K562 (cell line): ENCODE measurements around the gene EXT2. TPM values are rescaled to one million over a fixed set of nuclear protein-coding genes. Genes with fewer than 3 reads are reported as not detected.

ENCODE experiments used
- ATF1 ChIP-seq, 2 experiments: fragments of 450-650 bp in 1 of 2; IDR thresholded peaks; 2 replicates each; pipeline ENCODE4 v1.6.1; 2016; ENCODE audit warnings: missing compliant biosample characterization in 1 of 2, missing genetic modification characterization in 1 of 2
- CCAR2 ChIP-seq: fragments of 200-400 bp; formaldehyde crosslinking; IDR thresholded peaks from 2 replicates; pipeline ENCODE4 v1.6.1; 2017; ENCODE audit warnings: mild to moderate bottlenecking, low read depth, low read length
- DIDO1 ChIP-seq: fragments of 450-650 bp; IDR thresholded peaks from 2 replicates; pipeline ENCODE4 v1.6.1; 2016; ENCODE audit warnings: low read depth, missing biosample characterization, missing genetic modification characterization
- ELF1 ChIP-seq: fragments of 200-800 bp; sonication (Bioruptor generic); IDR thresholded peaks from 2 replicates; pipeline ENCODE4 v1.6.1; 2016; ENCODE audit warnings: missing genetic modification characterization, missing compliant biosample characterization
- KAT7 ChIP-seq: sonication (generic); formaldehyde crosslinking; IDR thresholded peaks from 2 replicates; pipeline ENCODE4 v1.8.0; 2022; ENCODE audit warnings: missing genetic modification reagents, mild to moderate bottlenecking, borderline replicate concordance
- MAFF ChIP-seq: IDR thresholded peaks from 2 replicates; pipeline ENCODE4 v1.6.1; 2012; ENCODE audit warnings: low read length, improper control_type of control experiment
- NELFE ChIP-seq: IDR thresholded peaks from 2 replicates; pipeline ENCODE4 v1.6.1; 2011; ENCODE audit warnings: mild to moderate bottlenecking; ENCODE audit not compliant: insufficient read depth, insufficient read length
- NR2F6 ChIP-seq: fragments of 450-650 bp; formaldehyde crosslinking; IDR thresholded peaks from 2 replicates; pipeline ENCODE4 v1.4.0; 2020; ENCODE audit warnings: mild to moderate bottlenecking
- PHF20 ChIP-seq: fragments of 450-650 bp; IDR thresholded peaks from 2 replicates; pipeline ENCODE4 v1.6.1; 2018; ENCODE audit not compliant: partially characterized antibody
- PHTF2 ChIP-seq: fragments of 250-450 bp; sonication (Bioruptor Pico); IDR thresholded peaks from 2 replicates; pipeline ENCODE4 v1.5.0; 2021; ENCODE audit warnings: mild to moderate bottlenecking
- POU5F1 ChIP-seq: fragments of 150-350 bp; IDR thresholded peaks from 2 replicates; pipeline ENCODE4 v1.6.1; 2014; ENCODE audit warnings: borderline replicate concordance, low read length, low read depth, mild to moderate bottlenecking; ENCODE audit not compliant: partially characterized antibody
- SRF ChIP-seq, 2 experiments: fragments of 250-450, 450-650 bp in 1 of 2; sonication (Bioruptor Pico) in 1 of 2; sonication (generic) in 1 of 2; formaldehyde crosslinking; IDR thresholded peaks; 2 replicates each; pipeline versions ENCODE4 v1.5.0 to v1.5.1; 2020 to 2022; ENCODE audit warnings: mild to moderate bottlenecking in 1 of 2, missing genetic modification reagents in 1 of 2
- SRSF3 ChIP-seq: fragments of 200-400 bp; formaldehyde crosslinking; IDR thresholded peaks from 2 replicates; pipeline ENCODE4 v1.6.1; 2016; ENCODE audit warnings: mild to moderate bottlenecking, low read length, moderate library complexity; ENCODE audit not compliant: insufficient read depth
- TAF9B ChIP-seq: fragments of 450-650 bp; IDR thresholded peaks from 2 replicates; pipeline ENCODE4 v1.6.1; 2018; ENCODE audit warnings: mild to moderate bottlenecking; ENCODE audit not compliant: partially characterized antibody
- TCFL5 ChIP-seq: fragments of 250-450 bp; sonication (Bioruptor Pico); conservative IDR thresholded peaks from 2 replicates; pipeline ENCODE4 v1.6.1; 2021; ENCODE audit warnings: mild to moderate bottlenecking, moderate library complexity, matching md5 sums
- TRIM28 ChIP-seq: fragments of 450-650 bp; IDR thresholded peaks from 2 replicates; pipeline ENCODE4 v1.6.1; 2017
- XRCC3 ChIP-seq: fragments of 450-650 bp; IDR thresholded peaks from 2 replicates; pipeline ENCODE4 v1.6.1; 2017; ENCODE audit warnings: mild to moderate bottlenecking, moderate library complexity
- ZNF197 ChIP-seq: fragments of 200-800 bp; sonication (Bioruptor generic); IDR thresholded peaks from 2 replicates; pipeline ENCODE4 v1.6.1; 2016; ENCODE audit warnings: low read depth, missing genetic modification characterization, missing compliant biosample characterization
- ZNF316 ChIP-seq: fragments of 450-650 bp; IDR thresholded peaks from 2 replicates; pipeline ENCODE4 v1.6.1; 2016
- ZNF644 ChIP-seq: fragments of 200-800 bp; sonication (Bioruptor generic); IDR thresholded peaks from 2 replicates; pipeline ENCODE4 v1.6.1; 2016; ENCODE audit warnings: low read depth, missing genetic modification characterization, missing compliant biosample characterization
- ZNF695 ChIP-seq: fragments of 450-650 bp; formaldehyde crosslinking; IDR thresholded peaks from 2 replicates; pipeline ENCODE4 v1.4.0; 2020; ENCODE audit warnings: mild to moderate bottlenecking, moderate library complexity
- ZNF77 ChIP-seq: fragments of 250-450 bp; sonication (Bioruptor Pico); IDR thresholded peaks from 2 replicates; pipeline ENCODE4 v1.5.0; 2020
- ZSCAN32 ChIP-seq: fragments of 450-650 bp; formaldehyde crosslinking; IDR thresholded peaks from 2 replicates; pipeline ENCODE4 v1.4.0; 2020; ENCODE audit warnings: mild to moderate bottlenecking, moderate library complexity
- polyA plus RNA-seq, 8 experiments: library from polyadenylated mRNA; depleted of rRNA in 4 of 8; stranded (reverse) in 5 of 8; unstranded in 3 of 8; fragments of >200 nt; fragmentation: Nextera tagmentation in 2 of 8; fragmentation: Illumina TruSeq in 1 of 8; extraction: Ambion mirVana in 2 of 8; extraction: Trizol in 1 of 8; gene quantifications; 2 replicates each; pipeline versions ENCODE4 v1.2.1 to v1.2.3, GENCODE V29; 2011 to 2014; ENCODE audit warnings: inconsistent platforms in 1 of 8, missing spikeins in 1 of 8
- total RNA-seq, 7 experiments: library from RNA; depleted of rRNA in 6 of 7; stranded (reverse); fragments of >200 nt in 6 of 7; fragmentation: Illumina TruSeq in 2 of 7; extraction: Trizol in 2 of 7; gene quantifications; 2 replicates each; pipeline versions ENCODE4 v1.2.1 to v1.2.3, GENCODE V29; 2011 to 2021; ENCODE audit warnings: low replicate concordance in 1 of 7
- TF ChIP-seq, protein P1 (sequence below): fragments of 450-650 bp; formaldehyde crosslinking; IDR thresholded peaks from 2 replicates; pipeline ENCODE4 v1.4.0; 2020; ENCODE audit warnings: mild to moderate bottlenecking, moderate library complexity
- TF ChIP-seq, protein P2 (sequence below), 3 experiments: IDR thresholded peaks in 2 of 3; conservative IDR thresholded peaks in 1 of 3; 2 replicates each; pipeline ENCODE4 v1.5.1; 2011 to 2012; ENCODE audit warnings: low read length in 3 of 3, mild to moderate bottlenecking in 3 of 3, control low read depth in 2 of 3, improper control_type of control experiment in 1 of 3, inconsistent platforms in 1 of 3, low read depth in 1 of 3, mixed read lengths in 1 of 3, moderate library complexity in 1 of 3; ENCODE audit not compliant: insufficient read depth in 2 of 3
- TF ChIP-seq, protein P3 (sequence below): fragments of 250-450 bp; sonication (Bioruptor Pico); IDR thresholded peaks from 2 replicates; pipeline ENCODE4 v1.4.0; 2020; ENCODE audit warnings: mild to moderate bottlenecking

EXT2 gene
- total and polyA plus RNA-seq, 9 of the 15 experiments (the other 6 are each of a cell fraction or from before 2014, with no cell fraction given) = 7.5 to 52.1 (median 38.1) TPM

DNA sequence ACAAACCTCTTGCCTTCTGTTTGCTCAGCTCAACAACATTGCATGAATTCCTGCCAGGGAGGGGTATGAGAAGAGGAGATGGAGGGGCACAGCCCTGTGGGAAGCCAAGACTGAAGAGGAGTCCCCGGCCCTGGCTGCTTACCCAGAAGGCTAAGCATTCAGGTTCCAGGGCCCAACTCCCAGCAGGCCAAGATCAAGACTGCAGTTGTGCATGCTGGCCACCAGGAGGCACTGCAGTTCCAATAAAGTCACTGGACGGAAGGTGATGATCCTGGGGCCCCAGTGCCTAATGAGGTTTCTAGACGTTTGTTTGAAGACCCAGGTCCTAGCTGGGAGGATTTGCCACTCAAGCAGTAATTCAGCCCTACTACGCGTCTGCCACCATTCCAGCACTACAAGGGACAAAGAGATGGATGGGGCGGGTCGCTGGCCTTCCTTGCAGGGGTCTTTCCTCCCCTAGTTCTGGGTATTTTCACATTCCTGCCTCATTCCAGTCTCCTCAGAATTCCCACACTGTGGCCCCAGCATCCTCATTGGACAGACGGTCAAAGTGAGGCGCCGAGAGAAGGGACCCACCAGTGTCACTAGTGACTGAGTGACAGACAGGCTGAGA lies 190.9 kb downstream of the EXT2 start (continued):
- TF ChIP-seq, protein P1, sequence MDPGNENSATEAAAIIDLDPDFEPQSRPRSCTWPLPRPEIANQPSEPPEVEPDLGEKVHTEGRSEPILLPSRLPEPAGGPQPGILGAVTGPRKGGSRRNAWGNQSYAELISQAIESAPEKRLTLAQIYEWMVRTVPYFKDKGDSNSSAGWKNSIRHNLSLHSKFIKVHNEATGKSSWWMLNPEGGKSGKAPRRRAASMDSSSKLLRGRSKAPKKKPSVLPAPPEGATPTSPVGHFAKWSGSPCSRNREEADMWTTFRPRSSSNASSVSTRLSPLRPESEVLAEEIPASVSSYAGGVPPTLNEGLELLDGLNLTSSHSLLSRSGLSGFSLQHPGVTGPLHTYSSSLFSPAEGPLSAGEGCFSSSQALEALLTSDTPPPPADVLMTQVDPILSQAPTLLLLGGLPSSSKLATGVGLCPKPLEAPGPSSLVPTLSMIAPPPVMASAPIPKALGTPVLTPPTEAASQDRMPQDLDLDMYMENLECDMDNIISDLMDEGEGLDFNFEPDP = no peak
- TF ChIP-seq TAF9B (no peak), NR2F6 (CRISPR knock-in tag) (no peak), SRSF3 (no peak), ZNF77 (CRISPR knock-in tag) (no peak), TRIM28 (no peak), KAT7 (CRISPR knock-in tag) (no peak), ELF1 (tag) (no peak), ZNF644 (tag) (no peak), ZNF197 (no peak), PHF20 (no peak), ATF1 (CRISPR knock-in tag; IDR thresholded peaks at IDR 0.05) (no peak), ATF1 (tag; IDR thresholded peaks at IDR 0.05) (peak; percentile 22; the same call in 1 of the 2 replicates), CCAR2 (no peak), DIDO1 (tag) (no peak), ZNF316 (no peak), TCFL5 (no peak), XRCC3 (no peak), PHTF2 (CRISPR knock-in tag) (no peak), ZSCAN32 (CRISPR knock-in tag) (no peak), NELFE (no peak), ZNF695 (CRISPR knock-in tag) (no peak), SRF (CRISPR knock-in tag; IDR thresholded peaks at IDR 0.05) (no peak), POU5F1 (no peak), MAFF (no peak)
- TF ChIP-seq, protein P2, sequence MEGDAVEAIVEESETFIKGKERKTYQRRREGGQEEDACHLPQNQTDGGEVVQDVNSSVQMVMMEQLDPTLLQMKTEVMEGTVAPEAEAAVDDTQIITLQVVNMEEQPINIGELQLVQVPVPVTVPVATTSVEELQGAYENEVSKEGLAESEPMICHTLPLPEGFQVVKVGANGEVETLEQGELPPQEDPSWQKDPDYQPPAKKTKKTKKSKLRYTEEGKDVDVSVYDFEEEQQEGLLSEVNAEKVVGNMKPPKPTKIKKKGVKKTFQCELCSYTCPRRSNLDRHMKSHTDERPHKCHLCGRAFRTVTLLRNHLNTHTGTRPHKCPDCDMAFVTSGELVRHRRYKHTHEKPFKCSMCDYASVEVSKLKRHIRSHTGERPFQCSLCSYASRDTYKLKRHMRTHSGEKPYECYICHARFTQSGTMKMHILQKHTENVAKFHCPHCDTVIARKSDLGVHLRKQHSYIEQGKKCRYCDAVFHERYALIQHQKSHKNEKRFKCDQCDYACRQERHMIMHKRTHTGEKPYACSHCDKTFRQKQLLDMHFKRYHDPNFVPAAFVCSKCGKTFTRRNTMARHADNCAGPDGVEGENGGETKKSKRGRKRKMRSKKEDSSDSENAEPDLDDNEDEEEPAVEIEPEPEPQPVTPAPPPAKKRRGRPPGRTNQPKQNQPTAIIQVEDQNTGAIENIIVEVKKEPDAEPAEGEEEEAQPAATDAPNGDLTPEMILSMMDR (IDR thresholded peaks at IDR 0.05 in 2 of 3, conservative IDR thresholded peaks at IDR 0.05 in 1 of 3; ENCODE audit: insufficient read depth in 2 of 3, low read depth in 1 of 3, low read length in 3 of 3) = peak; percentile 93 to 97 (median 95)
- TF ChIP-seq, protein P3, sequence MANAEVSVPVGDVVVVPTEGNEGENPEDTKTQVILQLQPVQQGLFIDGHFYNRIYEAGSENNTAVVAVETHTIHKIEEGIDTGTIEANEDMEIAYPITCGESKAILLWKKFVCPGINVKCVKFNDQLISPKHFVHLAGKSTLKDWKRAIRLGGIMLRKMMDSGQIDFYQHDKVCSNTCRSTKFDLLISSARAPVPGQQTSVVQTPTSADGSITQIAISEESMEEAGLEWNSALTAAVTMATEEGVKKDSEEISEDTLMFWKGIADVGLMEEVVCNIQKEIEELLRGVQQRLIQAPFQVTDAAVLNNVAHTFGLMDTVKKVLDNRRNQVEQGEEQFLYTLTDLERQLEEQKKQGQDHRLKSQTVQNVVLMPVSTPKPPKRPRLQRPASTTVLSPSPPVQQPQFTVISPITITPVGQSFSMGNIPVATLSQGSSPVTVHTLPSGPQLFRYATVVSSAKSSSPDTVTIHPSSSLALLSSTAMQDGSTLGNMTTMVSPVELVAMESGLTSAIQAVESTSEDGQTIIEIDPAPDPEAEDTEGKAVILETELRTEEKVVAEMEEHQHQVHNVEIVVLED (CRISPR knock-in tag) = no peak
